HEK293T (cell line): ENCODE data around the gene SUSD4.

Experiments used
- ARNT ChIP-seq: fragments of 450-650 bp; IDR thresholded peaks from 2 replicates; pipeline ENCODE4 v1.6.1; 2017; ENCODE audit warnings: mild to moderate bottlenecking
- BHLHE40 ChIP-seq: fragments of 450-650 bp; IDR thresholded peaks from 2 replicates; pipeline ENCODE4 v1.6.1; 2016; ENCODE audit warnings: mild to moderate bottlenecking, moderate library complexity, borderline replicate concordance
- CTBP1 ChIP-seq: fragments of 450-650 bp; IDR thresholded peaks from 2 replicates; pipeline ENCODE4 v1.6.1; 2016; ENCODE audit warnings: borderline replicate concordance
- ELF4 ChIP-seq: fragments of 450-650 bp; IDR thresholded peaks from 2 replicates; pipeline ENCODE4 v1.6.1; 2017; ENCODE audit warnings: antibody characterized with exemption
- FOXA1 ChIP-seq: fragments of 450-650 bp; IDR thresholded peaks from 2 replicates; pipeline ENCODE4 v1.6.1; 2016; ENCODE audit warnings: mild to moderate bottlenecking
- FOXK2 ChIP-seq: fragments of 450-650 bp; IDR thresholded peaks from 2 replicates; pipeline ENCODE4 v1.6.1; 2016; ENCODE audit warnings: mild to moderate bottlenecking
- FOXM1 ChIP-seq: fragments of 450-650 bp; IDR thresholded peaks from 2 replicates; pipeline ENCODE4 v1.6.1; 2017; ENCODE audit warnings: mild to moderate bottlenecking, borderline replicate concordance
- HDGF ChIP-seq: fragments of 450-650 bp; IDR thresholded peaks from 2 replicates; pipeline ENCODE4 v1.6.1; 2017; ENCODE audit warnings: antibody characterized with exemption, borderline replicate concordance
- SP1 ChIP-seq: fragments of 450-650 bp; IDR thresholded peaks from 2 replicates; pipeline ENCODE4 v1.6.1; 2017
- SUZ12 ChIP-seq: fragments of 450-650 bp; IDR thresholded peaks from 2 replicates; pipeline ENCODE4 v1.6.1; 2016; ENCODE audit warnings: mild to moderate bottlenecking
- TARDBP ChIP-seq: fragments of 450-650 bp; IDR thresholded peaks from 2 replicates; pipeline ENCODE4 v1.6.1; 2016
- ZNF384 ChIP-seq: fragments of 450-650 bp; IDR thresholded peaks from 2 replicates; pipeline ENCODE4 v1.6.1; 2016

- TF ChIP-seq SUZ12 (no peak), SP1 (no peak), ZNF384 (no peak), BHLHE40 (no peak), ARNT (no peak), FOXA1 (no peak), FOXM1 (no peak), ELF4 (no peak), TARDBP (no peak), CTBP1 (no peak), FOXK2 (no peak), HDGF (no peak)
These were observed 8.3 kb downstream of the SUSD4 start for GRCh38 chr1:223355699-223356098.
